ENCODE results near the gene FAM241B.
A peak's percentile ranks its signal among the peaks of the same experiment; 100 is the strongest.

- TF ChIP-seq POLR2AphosphoS5 (IDR thresholded peaks at IDR 0.05; ENCODE audit: low read depth) (no peak), CTCF (IDR thresholded peaks at IDR 0.05; ENCODE audit: insufficient read depth, low read length) (peak; percentile 69), REST (IDR thresholded peaks at IDR 0.05; ENCODE audit: insufficient replicate concordance, low read depth) (no peak), SPI1 (IDR thresholded peaks at IDR 0.05; ENCODE audit: borderline replicate concordance, low read depth) (no peak)
These were observed 14.7 kb downstream of the FAM241B start for GRCh38 chr10:69644658-69645295.
